ENCODE results near the gene LRRC8B. TPM values are rescaled to one million over a fixed set of nuclear protein-coding genes. Genes with fewer than 3 reads are reported as not detected.

LRRC8B gene
- total RNA-seq, 4 donors from 2014 or later, result 27.1 to 48.0 (median 35.1) TPM

DNA sequence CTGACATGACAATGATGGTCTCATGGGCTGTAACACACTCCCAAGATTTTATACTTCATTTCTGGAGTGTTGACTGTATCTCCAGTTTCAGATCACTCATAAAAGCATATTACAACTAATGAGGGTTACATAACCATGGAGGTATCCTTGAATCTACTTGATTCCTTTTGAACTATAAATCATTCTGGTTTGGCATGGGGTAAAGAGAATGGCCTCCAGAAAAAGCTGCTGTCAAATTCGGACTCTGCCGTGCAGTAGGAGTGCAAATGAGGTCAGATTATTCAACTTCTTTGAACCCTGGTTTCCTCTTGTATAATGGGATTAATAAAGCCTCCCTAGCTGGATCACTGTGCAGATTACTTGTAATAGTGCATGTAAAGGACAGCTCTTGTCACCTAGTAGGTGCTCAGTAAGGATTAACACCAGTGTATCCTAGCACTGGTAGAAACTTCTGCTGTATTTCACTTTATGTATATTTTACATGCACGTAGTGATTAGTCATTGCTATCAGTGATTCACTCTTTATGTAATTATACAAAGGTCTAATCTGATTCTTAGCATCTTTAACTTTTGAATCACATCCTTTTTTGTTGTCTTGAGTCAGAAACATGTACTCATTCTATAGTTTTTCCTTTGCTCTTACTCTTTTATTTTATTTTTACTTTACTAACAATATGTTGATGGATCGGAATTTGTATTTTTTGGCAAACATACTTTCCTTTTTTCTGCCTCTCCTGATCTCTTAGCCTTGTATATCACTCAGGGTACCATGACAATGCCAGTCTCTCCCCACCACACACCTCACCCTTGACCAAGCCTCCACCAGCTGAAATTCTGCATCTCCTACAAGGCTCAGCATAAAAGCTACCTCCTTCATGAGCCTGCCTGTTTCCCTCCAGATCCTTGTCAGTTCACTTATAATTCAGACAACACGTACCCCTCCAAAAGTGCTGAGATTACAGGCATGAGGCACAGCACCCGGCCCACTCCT lies 111.5 kb downstream of the LRRC8B start:
- Histone ChIP-seq H3K9me3 (no peaks in the 10 kb centered on the region), H3K4me3 (peak overlapping the region in 1 of 4 donors; percentile 4), H3K36me3 (no peaks in the 10 kb centered on the region), H3K27me3 (no peaks in the 10 kb centered on the region), H3K27ac (peak overlapping the region in 2 of 4 donors; percentile 21 to 27), H3K4me1 (peaks cover 0 to 51% (median 11%) of the 10 kb centered on the region in 4 donors)
- TF ChIP-seq CTCF (IDR thresholded peaks at IDR 0.05), result no peak
- no peak for TF ChIP-seq EP300 (IDR thresholded peaks at IDR 0.05)
- TF ChIP-seq POLR2A (IDR thresholded peaks at IDR 0.05), result no peak
- 59 to 63% methylated on average over 6 of the region's 6 CpGs for WGBS, 2 donors
- no peak for DNase-seq (ENCODE audit: low spot score in 2 of 2)

- no peak for TF ChIP-seq POLR2A (IDR thresholded peaks at IDR 0.05)
- TF ChIP-seq CTCF (IDR thresholded peaks at IDR 0.05), result no peak
- no peak for TF ChIP-seq EP300 (IDR thresholded peaks at IDR 0.05)
- Histone ChIP-seq H3K36me3 (no peaks in the 10 kb centered on the region), H3K4me1 (peaks cover 0 to 38% (median 9%) of the 10 kb centered on the region in 4 donors), H3K9me3 (no peaks in the 10 kb centered on the region), H3K27me3 (no peaks in the 10 kb centered on the region), H3K4me3 (no peak overlapping the region), H3K27ac (no peak overlapping the region)
- no peak for DNase-seq (ENCODE audit: low spot score in 2 of 2)
Observed at GRCh38 chr1:89637496-89637895, 112.9 kb downstream of the LRRC8B start.

- DNase-seq (ENCODE audit: low spot score in 2 of 2), result no peak
- Histone ChIP-seq H3K36me3 (no peaks in the 10 kb centered on the region), H3K4me3 (no peak overlapping the region), H3K27ac (no peak overlapping the region), H3K9me3 (no peaks in the 10 kb centered on the region), H3K27me3 (no peaks in the 10 kb centered on the region), H3K4me1 (peaks cover 0 to 19% (median 6%) of the 10 kb centered on the region in 4 donors)
- TF ChIP-seq CTCF (IDR thresholded peaks at IDR 0.05) (no peak), EP300 (IDR thresholded peaks at IDR 0.05) (no peak), POLR2A (IDR thresholded peaks at IDR 0.05) (no peak)
Observed at GRCh38 chr1:89640440-89640839, 115.8 kb downstream of the LRRC8B start.

DNA sequence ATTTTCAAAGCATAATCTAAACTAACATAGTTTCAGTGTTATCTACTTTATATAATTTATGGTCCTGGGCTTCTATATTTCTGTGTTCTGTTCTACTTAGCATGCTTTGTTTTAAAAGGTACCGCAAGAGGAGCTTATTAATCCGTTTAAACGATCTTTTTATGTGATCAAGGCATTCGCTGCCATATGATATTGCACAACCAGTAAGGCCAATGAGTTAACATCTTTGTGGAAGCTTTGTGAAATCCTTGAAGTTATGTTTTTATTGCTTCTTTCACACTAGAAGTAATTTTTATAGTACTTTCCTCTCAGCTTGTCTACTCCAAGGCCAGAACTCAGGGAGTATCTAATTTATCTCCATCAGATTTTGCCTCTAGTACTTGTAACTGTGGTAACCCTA lies 117.2 kb downstream of the LRRC8B start:
- TF ChIP-seq EP300 (IDR thresholded peaks at IDR 0.05) (no peak), POLR2A (IDR thresholded peaks at IDR 0.05) (no peak), CTCF (IDR thresholded peaks at IDR 0.05) (no peak)
- Histone ChIP-seq H3K9me3 (peaks cover 0 to 10% (median 4%) of the 10 kb centered on the region in 4 donors), H3K36me3 (peaks cover 0 to 5% (median 0%) of the 10 kb centered on the region in 3 donors), H3K4me1 (peaks cover 0 to 12% (median 0%) of the 10 kb centered on the region in 4 donors), H3K27me3 (no peaks in the 10 kb centered on the region), H3K27ac (no peak overlapping the region), H3K4me3 (no peak overlapping the region)
- no peak for DNase-seq (ENCODE audit: low spot score in 2 of 2)
- 91% methylated on average over 4 of the region's 4 CpGs for WGBS, 2 donors

DNA sequence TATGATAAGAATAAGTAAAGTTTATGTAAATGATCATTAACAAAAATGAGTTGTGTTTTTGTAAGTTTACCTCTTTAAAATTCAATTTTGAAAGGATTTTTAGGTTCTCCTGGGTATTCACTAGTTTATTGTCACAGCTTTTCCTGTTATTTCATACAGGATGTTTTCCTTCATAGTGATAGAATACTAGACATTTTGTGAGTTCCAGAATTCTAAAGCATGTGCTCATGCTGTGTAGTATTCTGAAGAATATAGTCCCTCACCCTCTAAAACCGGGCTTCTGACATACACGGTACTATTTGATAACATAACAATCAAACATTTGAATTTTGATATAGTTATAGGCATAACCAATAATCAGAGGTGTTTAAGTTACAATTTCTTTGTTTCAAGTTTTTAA lies 118.9 kb downstream of the LRRC8B start:
- Histone ChIP-seq H3K36me3 (peaks cover 0 to 5% (median 0%) of the 10 kb centered on the region in 3 donors), H3K4me3 (no peak overlapping the region), H3K4me1 (peaks cover 0 to 4% (median 0%) of the 10 kb centered on the region in 4 donors), H3K27me3 (no peaks in the 10 kb centered on the region), H3K27ac (no peak overlapping the region), H3K9me3 (peaks cover 0 to 10% (median 4%) of the 10 kb centered on the region in 4 donors)
- TF ChIP-seq CTCF (IDR thresholded peaks at IDR 0.05), result no peak
- TF ChIP-seq POLR2A (IDR thresholded peaks at IDR 0.05), result no peak
- no peak for TF ChIP-seq EP300 (IDR thresholded peaks at IDR 0.05)
- DNase-seq (ENCODE audit: low spot score in 2 of 2), result no peak
- WGBS, 2 donors, result 88 to 94% methylated on average over 2 of the region's 2 CpGs
